ENCODE measurements around the gene MAGI3. TPM values are rescaled to one million over a fixed set of nuclear protein-coding genes. Genes with fewer than 3 reads are reported as not detected.
A peak's percentile ranks its signal among the peaks of the same experiment; 100 is the strongest.

MAGI3 gene
- total and polyA plus RNA-seq, 2 of the 13 experiments (the other 11 are each of a cell fraction or from before 2014, with no cell fraction given), result 4.0 to 11.8 TPM

DNA sequence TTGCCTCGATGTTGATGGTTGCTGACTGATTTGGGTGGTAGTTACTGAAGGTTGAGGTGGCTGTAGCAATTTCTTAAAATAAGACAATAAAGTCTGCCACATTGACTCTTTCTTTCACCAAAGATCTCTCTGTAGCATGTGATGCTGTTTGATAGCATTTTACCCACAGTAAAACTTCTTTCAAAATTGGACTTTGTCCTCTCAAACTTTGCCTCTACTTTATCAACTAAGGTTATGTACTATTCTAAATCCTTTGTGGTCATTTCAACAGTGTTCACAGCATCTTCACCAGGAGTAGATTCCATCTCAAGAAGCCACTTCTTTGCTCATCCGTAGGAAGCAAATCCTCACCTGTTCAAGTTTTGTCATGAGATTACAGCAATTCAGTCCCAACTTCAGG lies 275.8 kb downstream of the MAGI3 start:
- no peaks in the 10 kb centered on the region for H3K27me3 ChIP-seq (ENCODE audit: control insufficient read depth in 1 of 2, insufficient read depth in 2 of 2, low read length in 2 of 2)
- ChIA-PET POLR2A (no interaction called here), CTCF (ENCODE audit: low intra/inter-chr PET ratio, low total read pairs) (no interaction called here)
- TF ChIP-seq ZNF546 (CRISPR knock-in tag; conservative IDR thresholded peaks at IDR 0.05) (no peak), HNF4A (CRISPR knock-in tag; IDR thresholded peaks at IDR 0.05) (0 out of 2 replicates have a peak, but pooled peaks have one; percentile 5)
- no peaks in the 10 kb centered on the region for H4K20me1 ChIP-seq (ENCODE audit: insufficient read depth, low read length)
- in situ Hi-C loops (cut with HindIII; ENCODE audit: extremely low pct_ligation_motif_present, low pct_unique_long_range_greater_than_20kb), result loop anchor here (25.0 kb wide), 1 partner anchor 179 kb away; no protein-coding TSS in a partner anchor
- no peak overlapping the region for H3K4me2 ChIP-seq (ENCODE audit: low read depth, low read length)
- intact Hi-C loops (cut with micrococcal nuclease; ENCODE audit: unreplicated experiment), result no loop called here
- H3K36me3 ChIP-seq (replicated peaks in 1 of 2; ENCODE audit: control insufficient read depth in 1 of 2, insufficient read depth in 2 of 2, low read length in 2 of 2), result no peaks in the 10 kb centered on the region
- H3K79me2 ChIP-seq (ENCODE audit: insufficient read depth, low read length), result no peaks in the 10 kb centered on the region
- BruUV-seq (replicated peaks), result no TSS peak
- no peaks in the 10 kb centered on the region for H3K9me3 ChIP-seq (ENCODE audit: low read length)
- 73% methylated on average over 2 of the region's 2 CpGs for WGBS (ENCODE audit: low lambda C conversion rate)
- H3K27ac ChIP-seq (ENCODE audit: extremely low read length, insufficient read depth, low read length), result no peak overlapping the region
- FAIRE-seq, result no peak
- no peak overlapping the region for H2AFZ ChIP-seq (ENCODE audit: low read length)
- no peak for DNase-seq (ENCODE audit: low spot score)
- H3K4me3 ChIP-seq (replicated peaks in 1 of 3; ENCODE audit: insufficient read depth in 1 of 3, low read depth in 2 of 3, low read length in 3 of 3), result no peak overlapping the region
- no peak overlapping the region for H3K9ac ChIP-seq (ENCODE audit: insufficient read depth, low read depth, low read length)
- ATAC-seq, result no peak
- H3K4me1 ChIP-seq (ENCODE audit: insufficient read depth, low read length), result 0 out of 2 replicates have a peak, but pooled peaks cover 5% of the 10 kb centered on the region

DNA sequence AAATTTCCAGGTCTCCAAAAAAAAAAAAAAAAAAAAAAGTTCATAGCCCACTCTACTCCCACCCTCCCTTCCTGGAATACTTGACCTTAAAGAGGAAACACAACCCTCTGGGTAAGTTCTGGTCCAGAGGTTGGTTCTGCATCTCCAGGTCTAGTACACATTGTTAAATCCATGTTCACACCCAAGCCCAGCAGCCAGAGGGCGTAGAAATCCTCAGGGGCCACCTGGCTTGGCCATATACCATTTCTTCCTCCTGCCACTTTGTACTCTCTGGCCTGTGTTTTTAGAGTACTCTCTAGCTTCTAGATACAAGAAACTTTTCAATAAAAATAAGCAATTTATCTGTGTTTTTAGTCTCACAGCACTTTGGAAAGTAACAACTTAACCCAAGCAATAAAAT lies 279.7 kb downstream of the MAGI3 start:
- H4K20me1 ChIP-seq (ENCODE audit: insufficient read depth, low read length), result no peaks in the 10 kb centered on the region
- ATAC-seq, result no peak
- H3K27ac ChIP-seq (ENCODE audit: extremely low read length, insufficient read depth, low read length), result no peak overlapping the region
- no peak for DNase-seq (ENCODE audit: low spot score)
- no peak overlapping the region for H3K4me2 ChIP-seq (ENCODE audit: low read depth, low read length)
- no peaks in the 10 kb centered on the region for H3K9me3 ChIP-seq (ENCODE audit: low read length)
- H3K4me3 ChIP-seq (replicated peaks in 1 of 3; ENCODE audit: insufficient read depth in 1 of 3, low read depth in 2 of 3, low read length in 3 of 3), result no peak overlapping the region
- H3K79me2 ChIP-seq (ENCODE audit: insufficient read depth, low read length), result no peaks in the 10 kb centered on the region
- no peak for FAIRE-seq
- no peak overlapping the region for H3K9ac ChIP-seq (ENCODE audit: insufficient read depth, low read depth, low read length)
- no peak overlapping the region for H2AFZ ChIP-seq (ENCODE audit: low read length)
- ChIA-PET POLR2A (no interaction called here), CTCF (ENCODE audit: low intra/inter-chr PET ratio, low total read pairs) (no interaction called here)
- WGBS (ENCODE audit: low lambda C conversion rate), result 92% methylated on average over 1 of the region's 1 CpG
- H3K27me3 ChIP-seq (ENCODE audit: control insufficient read depth in 1 of 2, insufficient read depth in 2 of 2, low read length in 2 of 2), result no peaks in the 10 kb centered on the region
- in situ Hi-C loops (cut with HindIII; ENCODE audit: extremely low pct_ligation_motif_present, low pct_unique_long_range_greater_than_20kb) (loop anchor here (25.0 kb wide), 1 partner anchor 183 kb away; no protein-coding TSS in a partner anchor), intact Hi-C loops (cut with micrococcal nuclease; ENCODE audit: unreplicated experiment) (loop anchor here (10.0 kb wide), 1 partner anchor 215 kb away; no protein-coding TSS in a partner anchor)
- 0 out of 2 replicates have a peak, but pooled peaks cover 5% of the 10 kb centered on the region for H3K4me1 ChIP-seq (ENCODE audit: insufficient read depth, low read length)
- BruUV-seq (replicated peaks), result no TSS peak
- no peak for TF ChIP-seq ZFP36 (IDR thresholded peaks at IDR 0.05; ENCODE audit: borderline replicate concordance, low read depth, low read length, partially characterized antibody)
- TF ChIP-seq, protein P1, sequence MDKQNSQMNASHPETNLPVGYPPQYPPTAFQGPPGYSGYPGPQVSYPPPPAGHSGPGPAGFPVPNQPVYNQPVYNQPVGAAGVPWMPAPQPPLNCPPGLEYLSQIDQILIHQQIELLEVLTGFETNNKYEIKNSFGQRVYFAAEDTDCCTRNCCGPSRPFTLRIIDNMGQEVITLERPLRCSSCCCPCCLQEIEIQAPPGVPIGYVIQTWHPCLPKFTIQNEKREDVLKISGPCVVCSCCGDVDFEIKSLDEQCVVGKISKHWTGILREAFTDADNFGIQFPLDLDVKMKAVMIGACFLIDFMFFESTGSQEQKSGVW (CRISPR knock-in tag; IDR thresholded peaks at IDR 0.05; ENCODE audit: borderline replicate concordance), result no peak
- peaks cover 1 to 13% of the 10 kb centered on the region in 2 experiments; a peak in 3 of 5 replicates for H3K36me3 ChIP-seq (replicated peaks in 1 of 2; ENCODE audit: control insufficient read depth in 1 of 2, insufficient read depth in 2 of 2, low read length in 2 of 2)
